ENCODE measurements around the gene METTL15.
"Not testable (repeated sequence)": the region's sequence is repeated elsewhere in the genome, so short reads cannot be mapped to it uniquely, and the experiment has no call there.

The METTL15 gene

DNA sequence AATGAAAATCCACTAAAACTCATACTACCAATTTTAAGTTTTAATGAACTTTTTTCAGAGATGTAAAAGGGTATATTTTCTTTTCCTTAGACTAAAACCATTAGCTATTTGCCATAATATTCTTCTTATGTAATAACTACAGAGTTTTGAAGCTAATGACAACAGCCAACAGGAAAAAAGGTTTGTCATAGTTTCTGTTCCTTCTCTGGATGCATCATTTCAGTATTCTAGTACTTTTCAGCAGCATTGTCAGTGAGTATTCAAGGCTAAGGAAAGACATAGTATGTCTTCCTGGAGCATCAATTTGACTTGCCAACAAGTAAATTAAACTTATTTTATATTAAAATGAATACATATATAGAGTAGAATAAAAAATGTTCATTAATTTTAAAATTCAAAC is 166.0 kb downstream of the METTL15 start:
- H3K4me3 ChIP-seq (ENCODE audit: low read length) = no peak overlapping the region
- H3K27ac ChIP-seq (ENCODE audit: low read length) = no peak overlapping the region
- H3K4me2 ChIP-seq (ENCODE audit: low read length) = no peak overlapping the region

DNA sequence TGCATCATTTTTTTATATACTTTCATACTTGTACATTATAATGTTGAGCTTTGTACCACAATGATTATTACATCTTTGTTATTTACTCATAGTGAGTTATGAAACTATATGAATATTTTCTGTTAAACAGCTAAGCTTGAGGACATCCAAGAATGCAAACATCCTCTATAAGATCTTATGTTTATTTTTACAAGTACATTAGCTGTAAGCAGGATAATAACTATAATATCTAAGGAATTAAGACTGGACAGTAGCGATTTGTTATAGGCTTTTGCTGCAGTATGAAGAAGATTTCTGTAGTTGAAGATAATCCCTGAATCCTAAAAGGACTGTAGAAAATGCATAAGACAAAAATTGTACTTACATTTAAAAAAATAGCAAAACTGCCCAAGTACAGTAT is 176.0 kb downstream of the METTL15 start:
- Histone ChIP-seq H3K9me3 (ENCODE audit: insufficient read depth, low read length) (no peaks in the 10 kb centered on the region), H3K9ac (ENCODE audit: low read length) (no peak overlapping the region), H3K36me3 (replicated peaks; ENCODE audit: low read depth, low read length) (no peaks in the 10 kb centered on the region), H4K20me1 (ENCODE audit: insufficient read depth, low read length) (no peaks in the 10 kb centered on the region), H3K27me3 (ENCODE audit: low read depth, low read length) (no peaks in the 10 kb centered on the region), H3K27ac (ENCODE audit: low read length) (no peak overlapping the region), H3K4me1 (ENCODE audit: low read length) (no peaks in the 10 kb centered on the region), H3K4me3 (ENCODE audit: low read length) (no peak overlapping the region), H3K79me2 (ENCODE audit: low read length) (no peaks in the 10 kb centered on the region), H3K4me2 (ENCODE audit: low read length) (no peak overlapping the region), H2AFZ (ENCODE audit: low read depth, low read length) (no peak overlapping the region)
- TF ChIP-seq CTCF (IDR thresholded peaks at IDR 0.05; ENCODE audit: low read depth, low read length) = no peak
- no peak for TF ChIP-seq EZH2phosphoT487 (IDR thresholded peaks at IDR 0.05; ENCODE audit: low read depth)

More for the DNA sequence above, 166.0 kb downstream of the METTL15 start:
- no peaks in the 10 kb centered on the region for H3K9me3 ChIP-seq (ENCODE audit: insufficient read depth, low read length)
- no peaks in the 10 kb centered on the region for H4K20me1 ChIP-seq (ENCODE audit: insufficient read depth, low read length)
- H3K79me2 ChIP-seq (ENCODE audit: low read length) = no peaks in the 10 kb centered on the region
- H2AFZ ChIP-seq (ENCODE audit: low read depth, low read length) = no peak overlapping the region
- H3K4me1 ChIP-seq (ENCODE audit: low read length) = peaks cover 7% of the 10 kb centered on the region
- H3K9ac ChIP-seq (ENCODE audit: low read length) = no peak overlapping the region
- TF ChIP-seq EZH2phosphoT487 (IDR thresholded peaks at IDR 0.05; ENCODE audit: low read depth) = no peak
- no peaks in the 10 kb centered on the region for H3K36me3 ChIP-seq (replicated peaks; ENCODE audit: low read depth, low read length)
- no peaks in the 10 kb centered on the region for H3K27me3 ChIP-seq (ENCODE audit: low read depth, low read length)

DNA sequence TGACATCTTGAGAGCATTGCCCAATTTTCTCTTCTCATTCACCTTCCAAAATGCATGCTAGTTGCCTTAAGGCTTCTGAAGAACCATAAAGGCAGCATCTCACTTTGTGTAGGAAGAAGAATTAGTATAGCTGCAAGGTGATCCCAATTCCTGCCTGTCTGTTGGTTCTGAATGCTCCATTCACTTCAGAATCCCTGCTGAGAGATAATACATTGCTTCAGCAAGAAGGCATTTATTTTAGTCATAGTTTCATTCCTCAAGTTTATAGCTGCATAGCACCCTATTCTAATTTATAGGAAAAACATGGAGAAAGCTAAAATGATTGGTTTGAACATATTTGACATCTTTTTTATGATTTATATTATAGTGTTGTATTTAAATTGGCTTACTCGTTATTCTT is 181.3 kb downstream of the METTL15 start:
- no peak overlapping the region for H3K4me3 ChIP-seq (ENCODE audit: low read length)
- H3K9ac ChIP-seq (ENCODE audit: low read length) = no peak overlapping the region
- H3K27me3 ChIP-seq (ENCODE audit: low read depth, low read length) = no peaks in the 10 kb centered on the region
- H3K27ac ChIP-seq (ENCODE audit: low read length) = no peak overlapping the region
- no peak overlapping the region for H2AFZ ChIP-seq (ENCODE audit: low read depth, low read length)
- TF ChIP-seq CTCF (IDR thresholded peaks at IDR 0.05; ENCODE audit: low read depth, low read length) (no peak), EZH2phosphoT487 (IDR thresholded peaks at IDR 0.05; ENCODE audit: low read depth) (no peak)
- no peaks in the 10 kb centered on the region for H3K79me2 ChIP-seq (ENCODE audit: low read length)
- no peaks in the 10 kb centered on the region for H3K36me3 ChIP-seq (replicated peaks; ENCODE audit: low read depth, low read length)
- H3K4me1 ChIP-seq (ENCODE audit: low read length) = no peaks in the 10 kb centered on the region
- H3K9me3 ChIP-seq (ENCODE audit: insufficient read depth, low read length) = no peaks in the 10 kb centered on the region
- no peak overlapping the region for H3K4me2 ChIP-seq (ENCODE audit: low read length)
- no peaks in the 10 kb centered on the region for H4K20me1 ChIP-seq (ENCODE audit: insufficient read depth, low read length)

- not testable (repeated sequence) for H3K4me2 ChIP-seq (ENCODE audit: low read length); H3K79me2 ChIP-seq (ENCODE audit: low read length); H4K20me1 ChIP-seq (ENCODE audit: insufficient read depth, low read length); H3K9me3 ChIP-seq (ENCODE audit: insufficient read depth, low read length); H3K27me3 ChIP-seq (ENCODE audit: low read depth, low read length); H3K27ac ChIP-seq (ENCODE audit: low read length); H3K4me1 ChIP-seq (ENCODE audit: low read length); H2AFZ ChIP-seq (ENCODE audit: low read depth, low read length); H3K4me3 ChIP-seq (ENCODE audit: low read length); H3K9ac ChIP-seq (ENCODE audit: low read length); H3K36me3 ChIP-seq (replicated peaks; ENCODE audit: low read depth, low read length)
These were observed 182.8 kb downstream of the METTL15 start for GRCh38 chr11:28290995-28291394.

GRCh38 chr11:28296426-28296825 is 188.2 kb downstream of the METTL15 start:
- Histone ChIP-seq H3K27ac (ENCODE audit: low read length) (no peak overlapping the region), H3K36me3 (replicated peaks; ENCODE audit: low read depth, low read length) (peaks cover 8% of the 10 kb centered on the region), H3K79me2 (ENCODE audit: low read length) (no peaks in the 10 kb centered on the region), H3K4me1 (ENCODE audit: low read length) (peaks cover 11% of the 10 kb centered on the region), H2AFZ (ENCODE audit: low read depth, low read length) (no peak overlapping the region), H3K9me3 (ENCODE audit: insufficient read depth, low read length) (no peaks in the 10 kb centered on the region), H3K27me3 (ENCODE audit: low read depth, low read length) (no peaks in the 10 kb centered on the region), H4K20me1 (ENCODE audit: insufficient read depth, low read length) (0 out of 2 replicates have a peak, but pooled peaks cover 4% of the 10 kb centered on the region), H3K9ac (ENCODE audit: low read length) (no peak overlapping the region), H3K4me3 (ENCODE audit: low read length) (no peak overlapping the region), H3K4me2 (ENCODE audit: low read length) (no peak overlapping the region)
- TF ChIP-seq CTCF (IDR thresholded peaks at IDR 0.05; ENCODE audit: low read depth, low read length) (no peak), EZH2phosphoT487 (IDR thresholded peaks at IDR 0.05; ENCODE audit: low read depth) (no peak)
